ENCODE data around the gene MYO3A.

DNA sequence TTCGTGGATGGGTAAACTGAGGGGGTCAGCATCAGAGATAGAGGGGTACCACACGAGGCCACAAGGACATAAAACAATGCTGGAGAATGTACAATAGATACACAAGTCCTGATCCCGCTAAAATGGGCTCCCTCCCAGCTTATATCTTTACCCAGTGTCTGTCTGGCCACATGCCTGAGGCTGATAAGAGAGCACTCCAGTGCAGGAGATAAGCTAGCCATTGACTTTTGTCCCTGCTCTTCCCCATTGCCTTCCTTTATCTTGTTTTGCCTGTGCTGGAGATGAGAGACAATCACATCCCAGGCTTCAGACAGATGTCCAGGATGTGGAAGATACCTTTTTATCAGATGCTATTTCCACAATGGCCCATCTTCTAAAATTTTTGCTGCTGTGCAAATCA is 288.5 kb downstream of the MYO3A start:
- TF ChIP-seq EZH2 (IDR thresholded peaks at IDR 0.05) (no peak), POLR2AphosphoS5 (IDR thresholded peaks at IDR 0.05; ENCODE audit: borderline replicate concordance, low read depth, low read length) (no peak), FOXP2 (optimal IDR thresholded peaks at IDR 0.05; ENCODE audit: control extremely low read depth, extremely low read length, insufficient read depth) (no peak)

All from SK-N-MC (cell line).